Measurements from ENCODE around the gene MEF2C. TPM values are rescaled to one million over a fixed set of nuclear protein-coding genes. Genes with fewer than 3 reads are reported as not detected.

MEF2C gene
- total RNA-seq, 1 donor from 2014 or later: 0.26 TPM

DNA sequence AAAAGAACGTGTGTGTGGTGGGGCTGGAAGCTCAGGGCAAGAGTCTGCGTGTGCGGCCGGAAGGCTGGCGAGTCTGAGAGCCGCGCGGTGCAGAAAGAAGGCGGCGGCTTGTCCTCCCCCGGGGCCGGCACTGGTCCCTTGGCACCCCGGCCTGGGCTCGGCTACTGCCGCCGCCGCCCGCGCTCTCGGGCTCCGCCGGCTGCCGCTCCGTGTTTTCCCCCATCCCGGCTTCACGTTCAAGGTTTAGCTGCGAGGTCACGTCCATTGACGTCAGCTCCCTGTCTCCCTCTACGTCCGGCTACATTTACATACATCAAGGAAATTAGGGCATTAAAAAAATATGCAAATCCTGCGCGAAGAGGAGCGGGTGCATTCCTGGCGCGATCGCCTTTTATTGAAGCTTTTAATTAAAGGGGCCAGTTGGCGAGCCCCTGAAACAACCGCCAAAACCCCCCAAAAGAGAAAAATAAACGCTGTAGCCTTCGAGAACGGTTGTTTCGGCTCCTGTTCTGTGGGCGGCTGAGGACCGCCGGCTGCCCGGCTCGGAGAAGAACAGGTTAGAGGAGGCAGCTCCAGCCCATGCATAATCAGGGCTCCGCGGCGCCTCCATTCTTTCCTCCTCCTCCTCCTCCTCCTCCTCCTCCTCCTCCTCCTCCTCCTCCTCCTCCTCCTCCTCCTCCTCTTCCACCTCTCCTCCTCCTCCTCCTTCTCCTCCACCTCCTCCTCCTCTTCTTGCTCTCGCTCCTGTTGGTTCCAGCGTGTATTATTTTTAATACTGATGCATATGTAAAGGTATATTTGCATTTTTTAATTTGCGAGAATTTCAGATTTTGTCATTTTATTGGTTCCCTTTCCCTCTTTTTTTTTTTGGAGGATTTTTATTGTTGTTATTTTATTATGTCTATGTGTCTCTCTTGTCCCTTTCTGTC is 207.0 kb downstream of the MEF2C start:
- Mint-ChIP-seq H3K27me3 (ENCODE audit: insufficient read depth, low read depth) (peaks cover 68% of the 10 kb centered on the region), H3K4me1 (peaks cover 52% of the 10 kb centered on the region), H3K27ac (peak overlapping the region; percentile 66), H3K9me3 (no peaks in the 10 kb centered on the region), H3K36me3 (no peaks in the 10 kb centered on the region), H3K4me3 (peak overlapping the region; percentile 92)
- H3K9me3 ChIP-seq (ENCODE audit: low read depth): no peaks in the 10 kb centered on the region
- H3K36me3 ChIP-seq: no peaks in the 10 kb centered on the region
- H3K4me2 ChIP-seq: peak overlapping the region; percentile 78
- H4K20me1 ChIP-seq (ENCODE audit: low read depth): peaks cover 95% of the 10 kb centered on the region
- H3K4me1 ChIP-seq: peaks cover 11% of the 10 kb centered on the region
- H3K4me3 ChIP-seq: peak overlapping the region; percentile 16
- peaks cover 45% of the 10 kb centered on the region for H3F3A ChIP-seq (ENCODE audit: low read depth)
- peak; percentile 53 for DNase-seq (ENCODE audit: low spot score)
- H3K27ac ChIP-seq: no peak overlapping the region
- no peaks in the 10 kb centered on the region for H3K79me2 ChIP-seq (ENCODE audit: low read depth)
- H3K9ac ChIP-seq: no peak overlapping the region
- TF ChIP-seq EZH2 (IDR thresholded peaks at IDR 0.05): peak; percentile 94
- TF ChIP-seq, protein P1, sequence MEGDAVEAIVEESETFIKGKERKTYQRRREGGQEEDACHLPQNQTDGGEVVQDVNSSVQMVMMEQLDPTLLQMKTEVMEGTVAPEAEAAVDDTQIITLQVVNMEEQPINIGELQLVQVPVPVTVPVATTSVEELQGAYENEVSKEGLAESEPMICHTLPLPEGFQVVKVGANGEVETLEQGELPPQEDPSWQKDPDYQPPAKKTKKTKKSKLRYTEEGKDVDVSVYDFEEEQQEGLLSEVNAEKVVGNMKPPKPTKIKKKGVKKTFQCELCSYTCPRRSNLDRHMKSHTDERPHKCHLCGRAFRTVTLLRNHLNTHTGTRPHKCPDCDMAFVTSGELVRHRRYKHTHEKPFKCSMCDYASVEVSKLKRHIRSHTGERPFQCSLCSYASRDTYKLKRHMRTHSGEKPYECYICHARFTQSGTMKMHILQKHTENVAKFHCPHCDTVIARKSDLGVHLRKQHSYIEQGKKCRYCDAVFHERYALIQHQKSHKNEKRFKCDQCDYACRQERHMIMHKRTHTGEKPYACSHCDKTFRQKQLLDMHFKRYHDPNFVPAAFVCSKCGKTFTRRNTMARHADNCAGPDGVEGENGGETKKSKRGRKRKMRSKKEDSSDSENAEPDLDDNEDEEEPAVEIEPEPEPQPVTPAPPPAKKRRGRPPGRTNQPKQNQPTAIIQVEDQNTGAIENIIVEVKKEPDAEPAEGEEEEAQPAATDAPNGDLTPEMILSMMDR (IDR thresholded peaks at IDR 0.05): no peak
- TF ChIP-seq EZH2phosphoT487 (IDR thresholded peaks at IDR 0.05): peak; percentile 85
- peaks cover 100% of the 10 kb centered on the region for H3K27me3 ChIP-seq
- H2AFZ ChIP-seq (replicated peaks): no peak overlapping the region

DNA sequence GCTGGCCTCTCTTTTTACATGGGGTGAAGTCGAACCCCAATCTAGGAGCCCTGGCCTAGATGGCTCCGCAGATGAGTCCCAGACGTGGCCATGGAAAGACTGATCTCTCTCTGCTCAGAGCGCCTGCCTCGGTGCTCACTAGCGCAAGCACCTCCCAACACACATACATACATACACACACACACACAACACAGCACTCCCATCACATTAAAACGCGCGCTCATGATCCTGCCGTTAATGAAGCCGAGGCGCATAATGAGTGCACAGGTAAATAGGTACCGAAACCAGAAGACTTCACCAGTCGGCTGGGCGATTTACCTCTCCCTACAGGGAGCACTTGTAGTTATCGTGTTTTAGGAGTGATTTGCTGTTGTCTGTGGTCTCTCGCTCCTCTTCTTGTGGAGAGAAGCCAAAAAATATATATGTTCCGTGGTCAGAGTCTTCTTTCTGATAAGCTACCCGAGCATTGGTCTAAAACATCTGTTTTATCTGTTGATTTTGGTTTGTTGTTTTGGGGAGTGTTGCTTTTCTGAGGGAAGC is 207.7 kb downstream of the MEF2C start:
- Histone ChIP-seq H3K27ac (no peak overlapping the region), H3K4me3 (peak overlapping the region; percentile 45), H3F3A (ENCODE audit: low read depth) (peaks cover 45% of the 10 kb centered on the region), H4K20me1 (ENCODE audit: low read depth) (peaks cover 97% of the 10 kb centered on the region), H3K9ac (no peak overlapping the region), H3K27me3 (peaks cover 100% of the 10 kb centered on the region), H2AFZ (replicated peaks) (no peak overlapping the region), H3K4me2 (peak overlapping the region; percentile 78), H3K36me3 (no peaks in the 10 kb centered on the region), H3K79me2 (ENCODE audit: low read depth) (no peaks in the 10 kb centered on the region), H3K4me1 (peaks cover 11% of the 10 kb centered on the region), H3K9me3 (ENCODE audit: low read depth) (no peaks in the 10 kb centered on the region)
- Mint-ChIP-seq H3K4me1 (peaks cover 50% of the 10 kb centered on the region), H3K27ac (peak overlapping the region; percentile 64), H3K27me3 (ENCODE audit: insufficient read depth, low read depth) (peaks cover 63% of the 10 kb centered on the region), H3K4me3 (peak overlapping the region; percentile 92), H3K9me3 (no peaks in the 10 kb centered on the region), H3K36me3 (no peaks in the 10 kb centered on the region)
- no peak for DNase-seq (ENCODE audit: low spot score)
- peak; percentile 99 for TF ChIP-seq EZH2 (IDR thresholded peaks at IDR 0.05)
- TF ChIP-seq, protein P1 (IDR thresholded peaks at IDR 0.05): no peak
- TF ChIP-seq EZH2phosphoT487 (IDR thresholded peaks at IDR 0.05): peak; percentile 96

DNA sequence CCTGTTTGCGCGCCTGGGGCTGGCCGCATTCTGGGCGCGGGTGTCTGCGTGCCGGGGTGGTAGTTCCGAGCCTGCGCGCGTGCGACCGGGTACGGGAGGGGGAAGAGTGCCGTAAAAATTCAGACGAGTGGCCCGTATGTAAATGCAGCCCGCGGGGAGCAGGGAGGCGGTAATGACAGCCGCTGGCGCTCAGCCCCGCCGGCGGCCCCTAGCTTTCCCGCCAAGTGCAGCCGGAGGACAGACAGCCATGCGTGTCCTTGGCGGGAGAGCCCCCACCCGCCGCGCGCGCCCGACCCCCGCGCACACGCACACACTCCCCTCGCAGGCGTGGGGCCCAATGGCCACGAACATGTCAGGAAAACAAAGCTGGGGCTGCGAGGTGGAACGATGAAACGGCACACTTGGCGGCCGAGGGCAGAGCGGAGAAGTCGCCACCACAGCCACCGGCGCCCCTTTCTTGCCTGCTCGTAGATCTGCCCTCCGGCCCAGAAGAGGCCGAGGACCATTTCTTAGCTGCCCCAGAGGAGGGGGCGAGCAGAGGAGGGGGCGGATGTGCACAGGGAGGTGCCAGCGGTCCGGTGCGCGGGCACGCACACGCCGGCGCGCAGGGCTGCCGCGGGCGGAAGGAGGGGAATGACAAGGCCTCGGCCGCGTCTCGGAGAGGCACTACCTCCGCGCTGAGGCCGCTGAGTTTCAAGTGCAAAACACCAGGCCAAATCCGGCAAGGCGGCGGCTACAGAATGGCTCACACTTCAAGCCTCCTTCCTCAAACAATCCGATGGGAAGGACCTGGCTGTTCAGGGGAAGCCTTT is 208.4 kb downstream of the MEF2C start:
- H3K27me3 Mint-ChIP-seq (ENCODE audit: insufficient read depth, low read depth): peaks cover 62% of the 10 kb centered on the region
- no peaks in the 10 kb centered on the region for H3K36me3 ChIP-seq
- no peak overlapping the region for H2AFZ ChIP-seq (replicated peaks)
- H3K36me3 Mint-ChIP-seq: no peaks in the 10 kb centered on the region
- H3K4me3 Mint-ChIP-seq: peak overlapping the region; percentile 92
- peaks cover 96% of the 10 kb centered on the region for H4K20me1 ChIP-seq (ENCODE audit: low read depth)
- peaks cover 8% of the 10 kb centered on the region for H3K4me1 ChIP-seq
- peaks cover 100% of the 10 kb centered on the region for H3K27me3 ChIP-seq
- peak overlapping the region; percentile 78 for H3K4me2 ChIP-seq
- no peaks in the 10 kb centered on the region for H3K79me2 ChIP-seq (ENCODE audit: low read depth)
- peak overlapping the region; percentile 45 for H3K4me3 ChIP-seq
- H3K27ac Mint-ChIP-seq: peak overlapping the region; percentile 64
- peak; percentile 60 for DNase-seq (ENCODE audit: low spot score)
- peaks cover 54% of the 10 kb centered on the region for H3K4me1 Mint-ChIP-seq
- no peaks in the 10 kb centered on the region for H3K9me3 ChIP-seq (ENCODE audit: low read depth)
- no peaks in the 10 kb centered on the region for H3K9me3 Mint-ChIP-seq
- H3F3A ChIP-seq (ENCODE audit: low read depth): peaks cover 42% of the 10 kb centered on the region
- TF ChIP-seq EZH2 (IDR thresholded peaks at IDR 0.05): peak; percentile 40
- peak; percentile 72 for TF ChIP-seq EZH2phosphoT487 (IDR thresholded peaks at IDR 0.05)
- TF ChIP-seq, protein P1 (IDR thresholded peaks at IDR 0.05): no peak
- no peak overlapping the region for H3K9ac ChIP-seq
- no peak overlapping the region for H3K27ac ChIP-seq
